Right lobe of liver (tissue), 4 donors: Measurements from ENCODE around the gene NAT10.

Experiments
- POLR2A ChIP-seq: fragments of 450-650 bp; IDR thresholded peaks from one replicate; pipeline ENCODE4 v1.6.1; 2017; ENCODE audit warnings: antibody characterized with exemption, mild to moderate bottlenecking
- TF ChIP-seq, protein P1 (sequence below), 4 donors: fragments of 200-600 bp in 3 of 4; fragments of 450-650 bp in 1 of 4; IDR thresholded peaks; one replicate each; pipeline versions ENCODE4 v1.5.1 to v1.8.0; 2016 to 2022; ENCODE audit warnings: antibody characterized with exemption in 4 of 4, mild to moderate bottlenecking in 2 of 4
- donor health status: DM: no; HTN: no; CAD: no.
- donor health status: DM: no; HTN: no; CAD: no.
- donor health status: DM: no; HTN: yes; CAD: no.

DNA sequence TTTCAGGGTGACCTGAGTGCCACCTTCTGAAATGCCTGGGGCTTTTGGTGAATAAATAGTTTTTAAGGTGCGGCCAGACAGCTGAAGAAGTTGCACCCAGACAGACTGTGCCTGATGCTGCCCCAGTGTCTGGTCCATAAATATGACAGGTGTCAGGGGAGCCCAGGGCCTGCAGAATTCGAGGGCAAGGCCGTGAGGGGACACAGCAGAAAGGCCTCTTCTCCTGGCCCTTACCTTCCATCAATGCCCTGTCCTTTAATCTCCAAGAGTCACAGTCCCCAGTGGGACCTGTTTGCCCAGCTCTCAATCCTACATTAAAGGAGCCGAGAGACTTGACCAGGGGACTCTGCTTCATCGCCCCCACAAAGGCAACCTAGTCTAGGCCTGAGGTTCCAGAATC lies 45.7 kb downstream of the NAT10 start:
- TF ChIP-seq, protein P1, sequence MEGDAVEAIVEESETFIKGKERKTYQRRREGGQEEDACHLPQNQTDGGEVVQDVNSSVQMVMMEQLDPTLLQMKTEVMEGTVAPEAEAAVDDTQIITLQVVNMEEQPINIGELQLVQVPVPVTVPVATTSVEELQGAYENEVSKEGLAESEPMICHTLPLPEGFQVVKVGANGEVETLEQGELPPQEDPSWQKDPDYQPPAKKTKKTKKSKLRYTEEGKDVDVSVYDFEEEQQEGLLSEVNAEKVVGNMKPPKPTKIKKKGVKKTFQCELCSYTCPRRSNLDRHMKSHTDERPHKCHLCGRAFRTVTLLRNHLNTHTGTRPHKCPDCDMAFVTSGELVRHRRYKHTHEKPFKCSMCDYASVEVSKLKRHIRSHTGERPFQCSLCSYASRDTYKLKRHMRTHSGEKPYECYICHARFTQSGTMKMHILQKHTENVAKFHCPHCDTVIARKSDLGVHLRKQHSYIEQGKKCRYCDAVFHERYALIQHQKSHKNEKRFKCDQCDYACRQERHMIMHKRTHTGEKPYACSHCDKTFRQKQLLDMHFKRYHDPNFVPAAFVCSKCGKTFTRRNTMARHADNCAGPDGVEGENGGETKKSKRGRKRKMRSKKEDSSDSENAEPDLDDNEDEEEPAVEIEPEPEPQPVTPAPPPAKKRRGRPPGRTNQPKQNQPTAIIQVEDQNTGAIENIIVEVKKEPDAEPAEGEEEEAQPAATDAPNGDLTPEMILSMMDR (IDR thresholded peaks at IDR 0.05): no peak
- no peak for TF ChIP-seq POLR2A
